ENCODE data around the gene ADGRG4. TPM values are rescaled to one million over a fixed set of nuclear protein-coding genes. Genes with fewer than 3 reads are reported as not detected.
"Not testable (repeated sequence)": the region's sequence is repeated elsewhere in the genome, so short reads cannot be mapped to it uniquely, and the experiment has no call there.

Gene ADGRG4
- total RNA-seq, 4 donors from 2014 or later, result under 0.01 TPM; not detected in 3

DNA sequence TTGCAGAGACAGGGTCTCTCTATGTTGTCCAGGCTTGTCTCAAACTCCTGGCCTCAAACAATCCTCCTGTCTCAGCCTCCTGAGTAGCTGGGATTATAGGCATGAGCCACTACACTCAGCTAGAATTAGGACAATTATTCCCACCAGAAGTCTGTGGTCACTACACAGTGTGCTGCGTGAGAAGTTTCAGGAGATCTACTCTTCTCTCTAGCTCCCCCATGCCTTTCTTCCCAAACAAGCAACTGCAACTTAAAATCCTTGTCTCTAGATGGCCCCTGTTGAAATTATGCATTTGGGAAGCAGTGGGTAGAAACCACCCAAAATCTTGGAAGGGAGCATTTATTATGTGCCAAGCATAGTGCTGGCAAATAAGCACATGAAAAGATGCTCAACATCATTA, 28.4 kb upstream of the ADGRG4 start:
- TF ChIP-seq POLR2A (IDR thresholded peaks at IDR 0.05), result no peak
- TF ChIP-seq, protein P1, sequence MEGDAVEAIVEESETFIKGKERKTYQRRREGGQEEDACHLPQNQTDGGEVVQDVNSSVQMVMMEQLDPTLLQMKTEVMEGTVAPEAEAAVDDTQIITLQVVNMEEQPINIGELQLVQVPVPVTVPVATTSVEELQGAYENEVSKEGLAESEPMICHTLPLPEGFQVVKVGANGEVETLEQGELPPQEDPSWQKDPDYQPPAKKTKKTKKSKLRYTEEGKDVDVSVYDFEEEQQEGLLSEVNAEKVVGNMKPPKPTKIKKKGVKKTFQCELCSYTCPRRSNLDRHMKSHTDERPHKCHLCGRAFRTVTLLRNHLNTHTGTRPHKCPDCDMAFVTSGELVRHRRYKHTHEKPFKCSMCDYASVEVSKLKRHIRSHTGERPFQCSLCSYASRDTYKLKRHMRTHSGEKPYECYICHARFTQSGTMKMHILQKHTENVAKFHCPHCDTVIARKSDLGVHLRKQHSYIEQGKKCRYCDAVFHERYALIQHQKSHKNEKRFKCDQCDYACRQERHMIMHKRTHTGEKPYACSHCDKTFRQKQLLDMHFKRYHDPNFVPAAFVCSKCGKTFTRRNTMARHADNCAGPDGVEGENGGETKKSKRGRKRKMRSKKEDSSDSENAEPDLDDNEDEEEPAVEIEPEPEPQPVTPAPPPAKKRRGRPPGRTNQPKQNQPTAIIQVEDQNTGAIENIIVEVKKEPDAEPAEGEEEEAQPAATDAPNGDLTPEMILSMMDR (IDR thresholded peaks at IDR 0.05), result no peak
- Histone ChIP-seq H3K4me1 (no peaks in the 10 kb centered on the region), H3K27ac (no peak overlapping the region), H3K4me3 (replicated peaks in 1 of 3) (no peak overlapping the region), H3K9me3 (no peaks in the 10 kb centered on the region), H3K27me3 (no peaks in the 10 kb centered on the region), H3K36me3 (no peaks in the 10 kb centered on the region)
- DNase-seq, result no peak
- no CpG with 5 or more reads among the region's 1 CpG for WGBS, 2 donors
- intact Hi-C loops (cut with DNase I), result no loop called here

DNA sequence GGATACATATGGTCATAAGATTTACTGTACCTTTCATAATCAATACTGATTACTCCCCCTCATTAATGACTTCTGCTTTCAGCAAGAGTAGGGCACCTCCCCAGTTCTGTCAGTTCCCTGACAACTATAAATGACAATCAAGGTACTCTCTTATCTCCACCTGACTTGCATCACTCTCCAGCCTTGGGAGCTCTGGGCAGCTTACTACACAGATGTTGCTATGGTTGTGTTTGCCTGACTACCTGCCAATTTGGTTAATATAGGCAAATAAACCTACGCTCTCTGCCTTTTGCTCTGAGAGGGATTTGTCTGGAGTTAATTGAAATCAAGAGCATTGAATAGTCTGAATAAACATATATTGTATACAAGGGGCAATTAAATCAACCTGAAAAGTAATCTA, 26.8 kb upstream of the ADGRG4 start:
- H3K9me3 ChIP-seq, result no peaks in the 10 kb centered on the region
- no peak overlapping the region for H3K27ac ChIP-seq
- TF ChIP-seq, protein P1 (IDR thresholded peaks at IDR 0.05), result no peak
- TF ChIP-seq POLR2A (IDR thresholded peaks at IDR 0.05), result no peak
- intact Hi-C loops (cut with DNase I), result no loop called here
- no peak overlapping the region for H3K4me3 ChIP-seq (replicated peaks in 1 of 3)
- H3K27me3 ChIP-seq, result no peaks in the 10 kb centered on the region
- 100% methylated on average over 1 of the region's 1 CpG for WGBS, 2 donors
- no peaks in the 10 kb centered on the region for H3K36me3 ChIP-seq
- no peaks in the 10 kb centered on the region for H3K4me1 ChIP-seq
- DNase-seq, result no peak

DNA sequence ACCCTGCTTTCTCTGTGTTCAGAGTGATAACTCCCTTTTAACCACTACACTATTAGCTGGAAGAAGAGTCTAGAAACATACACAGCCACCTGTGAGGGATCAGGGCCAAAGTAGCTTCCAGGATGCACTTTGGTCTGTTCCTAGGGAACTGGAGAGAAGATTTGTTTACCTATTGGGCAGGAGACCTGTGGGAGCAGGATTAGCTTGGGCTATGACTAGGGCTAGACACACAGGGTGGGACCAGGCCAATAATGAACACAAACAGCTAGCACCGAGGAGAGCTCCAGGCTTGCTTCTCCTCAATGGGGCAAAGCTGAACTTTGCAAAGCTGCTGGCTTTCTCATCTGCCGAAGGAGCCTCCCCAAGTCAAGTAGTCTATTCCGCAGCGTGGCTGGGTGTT, 25.2 kb upstream of the ADGRG4 start:
- intact Hi-C loops (cut with DNase I), result no loop called here
- H3K4me1 ChIP-seq, result no peaks in the 10 kb centered on the region
- no peak overlapping the region for H3K4me3 ChIP-seq (replicated peaks in 1 of 3)
- no peaks in the 10 kb centered on the region for H3K9me3 ChIP-seq
- no peak for DNase-seq
- H3K27me3 ChIP-seq, result no peaks in the 10 kb centered on the region
- H3K27ac ChIP-seq, result no peak overlapping the region
- 33% methylated on average over 1 of the region's 4 CpGs; no CpG with 5 or more reads in 1 of the 2 donors for WGBS, 2 donors
- H3K36me3 ChIP-seq, result no peaks in the 10 kb centered on the region
- TF ChIP-seq, protein P1 (IDR thresholded peaks at IDR 0.05), result no peak
- no peak for TF ChIP-seq POLR2A (IDR thresholded peaks at IDR 0.05)

DNA sequence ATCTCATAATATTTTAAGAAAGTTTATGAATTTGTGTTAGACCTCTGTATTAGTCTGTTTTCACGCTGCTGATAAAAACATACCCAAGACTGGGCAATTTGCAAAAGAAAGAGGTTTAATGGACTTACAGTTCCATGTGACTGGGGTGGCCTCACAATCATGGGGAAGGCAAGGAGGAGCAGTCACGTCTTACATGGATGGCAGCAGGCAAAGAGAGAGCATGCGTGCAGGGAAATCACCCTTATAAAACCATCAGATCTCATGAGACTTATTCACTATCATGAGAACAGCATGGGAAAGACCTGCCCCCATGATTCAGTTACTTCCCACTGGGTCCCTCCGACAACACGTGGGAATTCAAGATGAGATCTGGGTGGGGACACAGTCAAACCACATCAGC, 14.4 kb upstream of the ADGRG4 start:
- 86 to 91% methylated on average over 4 to 5 of the region's 5 CpGs for WGBS, 2 donors
- intact Hi-C loops (cut with DNase I); H3K4me1 ChIP-seq; H3K9me3 ChIP-seq; H3K27me3 ChIP-seq; DNase-seq; H3K4me3 ChIP-seq (replicated peaks in 1 of 3); H3K27ac ChIP-seq; H3K36me3 ChIP-seq: not testable (repeated sequence)

DNA sequence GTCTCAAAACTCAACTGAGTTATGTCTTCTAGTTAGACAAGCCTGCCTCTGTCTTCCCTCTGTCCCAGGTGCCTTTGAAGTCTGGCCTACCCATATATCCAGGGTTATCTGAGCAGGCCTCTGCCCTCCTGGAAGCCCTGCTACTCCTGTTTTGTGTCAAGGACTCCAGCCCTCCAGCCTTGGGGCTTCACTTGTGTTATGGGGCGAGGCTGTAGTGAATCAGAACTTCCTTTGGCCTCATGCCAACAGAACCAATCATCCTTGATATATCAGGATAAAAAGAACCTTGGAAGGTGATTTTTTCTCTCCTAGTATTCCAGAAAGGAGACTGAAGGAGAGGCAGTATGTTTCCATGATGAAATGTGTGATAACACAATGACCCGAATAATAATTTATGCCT, 8.9 kb upstream of the ADGRG4 start:
- WGBS, 2 donors, result 88 to 100% methylated on average over 1 to 2 of the region's 2 CpGs
- Histone ChIP-seq H3K27ac (no peak overlapping the region), H3K9me3 (no peaks in the 10 kb centered on the region), H3K4me1 (no peaks in the 10 kb centered on the region), H3K4me3 (replicated peaks in 1 of 3) (no peak overlapping the region), H3K27me3 (no peaks in the 10 kb centered on the region), H3K36me3 (no peaks in the 10 kb centered on the region)
- DNase-seq, result no peak
- intact Hi-C loops (cut with DNase I), result no loop called here
- no peak for TF ChIP-seq POLR2A (IDR thresholded peaks at IDR 0.05)
- TF ChIP-seq, protein P1 (IDR thresholded peaks at IDR 0.05), result no peak

DNA sequence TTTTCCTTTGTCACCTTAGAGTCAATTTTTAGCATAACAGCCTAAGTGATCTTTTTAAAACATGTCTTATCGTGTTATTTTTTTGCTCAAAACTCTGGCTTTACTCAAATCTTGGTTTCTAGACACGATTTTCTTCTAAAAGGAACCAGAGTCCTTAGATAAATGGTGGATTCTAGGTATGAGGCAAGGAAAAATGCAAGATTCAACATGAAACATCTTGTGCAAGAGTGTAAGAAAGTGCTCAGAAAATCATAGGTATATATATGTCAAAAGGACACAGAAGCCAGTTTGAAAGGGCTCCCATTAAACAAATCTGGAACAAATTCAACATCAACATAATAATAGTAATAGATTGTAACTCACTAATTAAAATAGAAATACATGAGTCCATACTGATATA, 8.1 kb upstream of the ADGRG4 start:
- no peak overlapping the region for H3K4me3 ChIP-seq (replicated peaks in 1 of 3)
- DNase-seq, result no peak
- H3K27ac ChIP-seq, result no peak overlapping the region
- H3K4me1 ChIP-seq, result no peaks in the 10 kb centered on the region
- TF ChIP-seq, protein P1 (IDR thresholded peaks at IDR 0.05), result no peak
- TF ChIP-seq POLR2A (IDR thresholded peaks at IDR 0.05), result no peak
- no peaks in the 10 kb centered on the region for H3K9me3 ChIP-seq
- intact Hi-C loops (cut with DNase I), result no loop called here
- H3K27me3 ChIP-seq, result no peaks in the 10 kb centered on the region
- WGBS, 2 donors, result 94 to 96% methylated on average over 2 of the region's 2 CpGs
- H3K36me3 ChIP-seq, result no peaks in the 10 kb centered on the region
